Gastrocnemius medialis (tissue), 4 donors: ENCODE data around the gene BANF1.

Experiments used
- CTCF ChIP-seq, 5 experiments: fragments of 450-650 bp in 3 of 5; fragments of 200-600 bp in 2 of 5; sonication (generic) in 2 of 5; IDR thresholded peaks in 4 of 5; conservative IDR thresholded peaks in 1 of 5; 1 replicate in 4 of 5; 2 replicates in 1 of 5; pipeline ENCODE4 v1.5.1; 2016 to 2019; ENCODE audit warnings: antibody characterized with exemption in 5 of 5, mild to moderate bottlenecking in 3 of 5, moderate library complexity in 3 of 5
- POLR2A ChIP-seq, 2 donors: fragments of 450-650 bp; IDR thresholded peaks; one replicate each; pipeline ENCODE4 v1.6.1; 2017; ENCODE audit warnings: antibody characterized with exemption in 2 of 2, mild to moderate bottlenecking in 2 of 2, moderate library complexity in 2 of 2

DNA sequence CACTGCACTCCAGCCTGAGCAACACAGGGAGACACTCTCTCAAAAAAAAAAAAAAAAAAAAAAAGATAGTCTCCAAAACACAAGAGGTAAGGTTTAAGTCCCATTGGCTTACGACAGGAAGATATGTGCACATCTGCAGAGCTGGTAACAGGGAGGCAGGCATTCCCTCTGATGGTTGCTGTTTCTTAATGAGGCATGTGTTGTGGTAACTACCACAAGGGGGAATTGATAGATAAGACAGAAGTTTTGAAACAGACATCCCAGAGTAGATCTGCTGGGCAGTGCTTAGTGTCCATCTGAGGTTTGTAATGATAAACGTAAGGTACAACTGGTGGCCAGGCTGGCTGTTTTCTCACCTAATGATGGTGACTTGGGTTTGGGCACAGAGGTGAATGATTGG lies 5.0 kb upstream of the BANF1 start:
- TF ChIP-seq CTCF (IDR thresholded peaks at IDR 0.05 in 4 of 5, conservative IDR thresholded peaks at IDR 0.05 in 1 of 5) (no peak), POLR2A (IDR thresholded peaks at IDR 0.05) (no peak)
